ENCODE data around the gene FAM131B.

FAM131B gene

GRCh38 chr7:143356414-143357050 lies 6.0 kb downstream of the FAM131B start:
- DNase-seq = no peak

GRCh38 chr7:143355450-143356385 lies 6.8 kb downstream of the FAM131B start:
- DNase-seq = no peak

DNA sequence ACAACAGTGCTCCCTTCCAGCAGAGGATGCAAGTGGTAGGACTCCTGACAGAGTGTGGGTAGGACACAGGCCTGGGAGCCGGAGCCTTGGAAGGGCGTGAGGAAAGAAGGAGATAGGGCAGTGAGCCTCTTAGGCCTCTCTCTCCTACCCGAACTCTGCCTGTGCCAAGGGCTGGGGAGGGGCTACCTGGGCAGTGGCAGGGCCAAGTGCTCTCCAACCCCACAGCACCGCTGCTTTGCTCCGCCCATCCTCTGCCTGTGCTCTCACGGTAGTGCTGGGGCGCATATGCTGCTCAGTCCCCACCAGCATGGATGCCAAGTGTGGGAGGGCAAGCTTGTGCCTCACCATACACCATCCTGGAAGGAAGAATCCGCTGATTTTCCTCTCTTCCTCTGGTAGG lies 7.5 kb downstream of the FAM131B start:
- no peak for DNase-seq

GRCh38 chr7:143354376-143354775 lies 8.1 kb downstream of the FAM131B start:
- no peak for DNase-seq

DNA sequence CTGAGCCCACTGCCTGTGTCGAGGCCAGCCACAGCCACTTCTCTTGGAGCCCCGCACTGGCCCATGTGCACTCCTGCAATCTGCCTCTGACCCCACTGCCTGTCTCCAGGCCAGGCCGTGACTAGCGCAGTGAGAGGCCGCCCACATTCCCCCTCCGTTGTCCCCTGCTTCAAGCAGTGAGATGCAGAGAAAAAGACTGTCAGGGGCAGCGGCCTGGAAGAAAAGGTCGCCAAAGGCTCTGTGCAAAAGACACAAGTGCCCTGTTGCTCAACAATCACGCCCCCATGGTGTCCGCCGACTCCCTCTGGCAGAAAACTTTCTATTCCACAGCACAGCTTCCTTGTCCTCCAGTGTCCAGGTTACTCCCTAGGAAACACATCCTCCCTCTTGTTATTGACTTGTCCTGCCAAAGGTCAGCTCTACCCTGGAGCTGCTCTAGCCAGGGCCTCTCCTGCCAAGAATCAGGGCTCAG lies 9.9 kb downstream of the FAM131B start:
- no peak for DNase-seq

- DNase-seq = no peak
Measured at GRCh38 chr7:143351574-143351973, 10.9 kb downstream of the FAM131B start.

DNA sequence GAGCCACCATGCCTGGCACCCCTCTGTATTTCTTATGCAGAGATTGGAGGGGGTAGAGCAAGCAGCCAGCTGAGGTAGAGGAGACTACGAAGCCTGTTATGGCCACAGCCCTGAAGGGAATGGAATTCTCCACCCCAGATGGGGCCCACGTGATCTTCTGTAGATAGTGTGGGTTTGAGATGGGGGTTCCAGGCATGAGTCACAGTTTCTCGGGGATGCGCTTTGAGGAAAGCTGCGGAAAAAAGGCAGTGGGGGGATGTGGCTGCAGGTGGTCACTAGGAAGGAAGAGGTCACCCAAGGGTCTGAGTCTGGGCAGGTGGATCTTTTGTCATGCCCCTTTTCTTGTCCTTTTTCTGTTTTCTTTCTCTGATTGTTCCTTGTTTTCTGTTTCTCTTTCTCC lies 11.5 kb downstream of the FAM131B start:
- no peak for DNase-seq

DNA sequence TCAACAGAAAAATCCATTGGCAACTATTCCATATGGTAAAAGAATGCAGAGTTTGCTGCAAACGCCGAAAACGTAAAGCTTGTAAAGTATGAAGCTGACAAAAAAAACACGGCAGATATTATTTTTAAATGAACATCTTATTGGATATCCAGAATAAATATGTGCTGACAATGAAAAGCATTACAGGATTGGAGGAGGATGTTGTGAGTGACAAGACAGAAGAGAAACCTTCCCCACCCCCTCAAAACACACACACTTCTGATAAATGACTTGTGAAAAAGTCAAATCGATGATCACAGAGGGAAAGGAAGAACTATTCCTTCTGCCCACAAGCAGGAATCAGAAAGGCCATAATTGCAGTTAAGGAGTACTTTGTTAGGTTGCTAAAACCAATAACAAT lies 14.6 kb downstream of the FAM131B start:
- DNase-seq = no peak

DNA sequence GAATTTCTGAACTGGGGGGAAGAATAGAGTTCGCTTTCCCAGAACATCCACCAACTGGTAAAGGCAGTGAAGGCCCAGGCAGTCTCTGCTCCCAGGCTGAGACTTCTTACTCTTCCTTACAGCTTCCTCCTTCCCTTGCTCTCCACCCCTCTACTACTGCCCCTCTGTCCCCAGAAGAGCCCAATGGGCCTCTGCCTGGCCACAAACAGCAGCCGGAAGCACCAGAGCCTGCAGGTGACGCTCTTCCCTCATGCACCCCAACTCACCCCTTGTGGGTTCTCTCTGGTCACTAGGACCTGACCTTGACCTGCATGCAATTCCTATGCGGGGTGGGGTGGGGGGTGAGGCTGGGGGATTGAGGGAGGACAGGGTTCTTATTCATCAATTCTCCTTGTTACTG lies 16.5 kb downstream of the FAM131B start:
- DNase-seq = no peak

GRCh38 chr7:143345428-143345900 lies 17.0 kb downstream of the FAM131B start:
- DNase-seq = no peak

GRCh38 chr7:143343596-143343995 lies 18.9 kb downstream of the FAM131B start:
- DNase-seq = no peak

GRCh38 chr7:143341842-143342241 lies 20.7 kb downstream of the FAM131B start:
- no peak for DNase-seq

DNA sequence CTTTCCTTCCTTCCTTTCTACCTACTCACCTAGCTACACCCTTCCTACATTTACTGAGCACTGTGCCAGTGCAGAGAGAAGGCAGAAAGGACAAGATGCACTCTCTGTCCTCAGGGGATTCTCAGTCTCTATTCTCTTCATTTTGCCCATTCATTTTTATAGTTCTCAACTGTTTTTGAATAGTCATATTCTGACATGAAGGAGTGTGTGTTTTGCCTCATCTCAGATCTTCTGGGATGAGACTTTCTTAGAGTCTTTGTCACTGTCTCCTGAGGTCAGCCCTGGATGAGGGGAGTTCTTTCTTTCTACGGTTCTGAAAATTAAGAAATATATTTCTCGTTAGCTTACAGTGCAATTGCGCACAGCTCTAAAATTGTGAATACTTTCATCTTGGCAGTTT lies 25.3 kb downstream of the FAM131B start:
- no peak for DNase-seq

DNA sequence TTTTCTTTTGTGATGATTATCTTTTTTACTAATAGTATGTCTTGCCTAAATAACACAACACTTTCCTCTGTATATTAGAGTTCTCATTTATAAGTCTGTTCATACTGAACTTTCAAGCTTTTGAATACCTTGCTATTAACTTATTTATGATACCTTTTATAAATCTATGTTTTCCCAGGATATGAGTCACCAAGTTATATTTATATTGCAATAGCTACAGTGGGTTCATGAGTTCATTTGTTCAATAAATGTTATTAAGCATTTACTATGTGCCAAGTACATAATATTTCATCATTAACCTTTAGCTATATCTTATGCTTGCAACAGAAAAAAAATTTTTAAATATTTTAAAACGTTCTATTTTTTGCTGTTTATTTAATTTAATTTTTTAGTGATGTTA lies 28.3 kb downstream of the FAM131B start:
- DNase-seq = no peak

DNA sequence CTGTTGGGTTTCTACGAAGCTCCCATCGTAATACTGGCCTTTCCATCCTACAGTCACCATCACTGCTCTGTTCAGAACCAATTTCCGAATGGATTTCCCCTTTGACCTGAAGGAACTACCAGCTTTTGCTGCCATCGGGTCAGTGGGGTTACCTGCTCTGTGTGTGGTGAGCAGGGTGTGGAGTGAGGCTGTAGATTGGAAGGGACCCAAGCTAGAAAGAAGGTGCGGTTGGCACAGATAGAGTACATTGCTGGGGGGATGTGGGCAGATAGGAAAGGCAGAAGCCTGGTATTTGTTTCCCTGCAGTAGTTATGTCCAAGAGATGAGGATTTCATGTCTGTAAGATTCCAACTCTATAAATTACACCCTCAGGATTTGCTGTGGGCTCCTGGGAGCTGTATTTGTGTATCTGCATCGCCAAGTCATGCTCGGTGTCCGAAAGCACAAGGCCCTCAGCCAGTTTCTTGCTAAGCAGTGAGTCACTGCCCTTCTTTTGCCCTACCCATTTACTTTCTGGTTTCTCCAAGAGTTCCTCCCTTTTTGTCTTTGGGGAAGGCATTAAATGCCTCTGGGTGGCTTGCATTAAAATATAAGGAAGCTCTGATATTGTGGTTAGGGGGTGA lies 31.2 kb downstream of the FAM131B start:
- peak; percentile 67 for DNase-seq

DNA sequence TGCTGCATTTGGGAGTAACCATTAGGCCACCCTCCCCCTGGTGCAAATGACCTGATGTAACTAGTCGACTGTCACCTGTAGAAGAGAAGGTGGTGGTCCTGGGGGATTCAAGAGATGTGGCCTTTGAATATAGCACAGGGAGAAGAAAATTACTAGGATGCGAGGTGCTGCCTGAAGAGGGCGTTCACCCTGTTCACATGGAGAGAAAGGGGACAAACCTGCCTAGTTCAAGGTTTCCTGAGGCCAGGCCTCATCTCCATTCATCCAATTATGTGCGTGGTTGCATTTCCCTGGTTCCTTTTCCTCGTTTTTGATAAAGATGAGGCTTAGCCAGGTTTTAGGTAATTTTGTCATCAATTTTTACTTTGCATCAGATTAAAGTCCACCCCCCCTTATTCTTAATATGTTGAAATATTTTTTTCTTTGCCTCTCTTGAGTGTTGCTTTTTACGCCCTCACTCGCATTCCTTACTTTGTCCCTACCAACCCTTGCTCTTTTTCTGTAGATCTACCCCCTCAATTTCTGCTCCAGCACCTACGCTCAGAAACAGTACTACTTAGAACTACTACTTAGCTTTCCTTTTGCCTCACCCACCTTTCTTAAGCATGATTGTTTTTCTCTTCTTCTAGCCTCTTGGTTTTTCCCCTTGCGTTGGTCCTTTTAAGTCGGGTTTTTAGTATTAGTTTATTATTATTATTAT lies 32.9 kb downstream of the FAM131B start:
- no peak for DNase-seq

GRCh38 chr7:143327903-143328302 lies 34.6 kb downstream of the FAM131B start:
- no peak for DNase-seq

- no peak for DNase-seq
Measured at GRCh38 chr7:143325240-143325639, 37.3 kb downstream of the FAM131B start.

DNA sequence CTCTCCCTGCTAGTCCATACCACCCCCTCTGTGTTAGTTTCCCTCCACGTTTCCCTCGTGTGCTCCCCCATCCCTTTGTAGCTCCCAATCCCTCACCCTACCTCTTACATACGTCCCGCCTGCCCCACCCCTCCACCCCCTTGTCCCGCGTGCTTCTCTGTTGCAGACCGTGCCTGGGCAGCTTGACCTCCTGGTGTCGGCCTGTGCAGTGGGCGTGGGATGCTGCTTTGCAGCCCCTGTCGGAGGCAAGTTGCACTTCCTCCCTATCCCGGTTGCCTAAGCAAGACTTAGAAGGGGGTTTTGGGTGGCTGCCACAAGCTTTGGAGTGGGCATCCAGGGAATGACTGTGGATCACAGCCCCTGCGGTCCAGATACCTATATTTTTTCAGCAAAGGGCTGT lies 38.9 kb downstream of the FAM131B start:
- DNase-seq = no peak

- no peak for DNase-seq
Measured at GRCh38 chr7:143322760-143323633, 39.5 kb downstream of the FAM131B start.

GRCh38 chr7:143321734-143322133 lies 40.8 kb downstream of the FAM131B start:
- DNase-seq = no peak

DNA sequence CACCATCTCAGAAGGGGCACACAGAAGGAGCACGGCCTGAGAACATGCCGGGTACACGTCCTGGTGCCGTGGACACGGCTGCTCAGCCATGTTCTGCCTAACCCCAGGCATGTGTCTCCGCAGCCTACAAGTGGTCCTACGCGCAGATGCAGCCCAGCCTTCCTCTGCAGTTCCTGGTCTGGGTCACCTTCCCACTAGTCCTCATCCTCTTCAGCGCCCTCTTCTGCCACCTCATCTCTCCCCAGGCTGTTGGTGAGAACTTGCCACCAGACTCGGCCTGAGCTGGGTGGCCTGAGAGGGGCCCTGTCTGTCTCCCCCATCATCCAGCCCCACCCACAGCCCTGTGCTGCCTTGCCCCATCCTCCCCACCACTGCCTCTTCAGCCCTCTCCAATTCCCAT lies 41.3 kb downstream of the FAM131B start:
- DNase-seq = no peak

Measured in amniotic stem cell (primary cell).